HepG2 (cell line): ENCODE data around the gene SPG7. TPM values are rescaled to one million over a fixed set of nuclear protein-coding genes. Genes with fewer than 3 reads are reported as not detected.

Experiments used
- ATF3 ChIP-seq: sonication (generic); formaldehyde crosslinking; IDR thresholded peaks from 2 replicates; pipeline ENCODE4 v1.4.0; 2020; ENCODE audit warnings: missing genetic modification reagents
- DRAP1 ChIP-seq: IDR thresholded peaks from 2 replicates; pipeline ENCODE4 v1.6.1; 2016; ENCODE audit warnings: missing genetic modification reagents, missing compliant biosample characterization
- KAT7 ChIP-seq: IDR thresholded peaks from 2 replicates; pipeline ENCODE4 v1.6.1; 2018; ENCODE audit warnings: borderline replicate concordance, missing compliant biosample characterization
- POGZ ChIP-seq: sonication (generic); formaldehyde crosslinking; IDR thresholded peaks from 2 replicates; pipeline ENCODE4 v1.4.0; 2020; ENCODE audit warnings: mild to moderate bottlenecking, missing genetic modification reagents
- SP4 ChIP-seq: sonication (generic); formaldehyde crosslinking; IDR thresholded peaks from 2 replicates; pipeline ENCODE4 v1.8.1; 2023; ENCODE audit warnings: mild to moderate bottlenecking, missing genetic modification reagents
- SYNCRIP ChIP-seq: fragments of 200-400 bp; formaldehyde crosslinking; IDR thresholded peaks from 2 replicates; pipeline ENCODE4 v1.6.1; 2018; ENCODE audit warnings: mild to moderate bottlenecking, low read depth, low read length; ENCODE audit not compliant: insufficient read depth
- ZBTB10 ChIP-seq: sonication (generic); formaldehyde crosslinking; IDR thresholded peaks from 2 replicates; pipeline ENCODE4 v1.4.0; 2020; ENCODE audit warnings: missing genetic modification reagents, borderline replicate concordance
- ZBTB25 ChIP-seq: IDR thresholded peaks from 2 replicates; pipeline ENCODE4 v1.6.1; 2018; ENCODE audit warnings: missing genetic modification reagents
- ZBTB43 ChIP-seq: sonication (generic); formaldehyde crosslinking; conservative IDR thresholded peaks from 2 replicates; pipeline ENCODE4 v1.4.0; 2020; ENCODE audit warnings: missing genetic modification reagents
- ZFP91 ChIP-seq: sonication (generic); formaldehyde crosslinking; IDR thresholded peaks from 2 replicates; pipeline ENCODE4 v1.9.0; 2022; ENCODE audit warnings: missing genetic modification reagents, mild to moderate bottlenecking, borderline replicate concordance
- ZNF18 ChIP-seq: sonication (generic); formaldehyde crosslinking; IDR thresholded peaks from 2 replicates; pipeline ENCODE4 v1.8.0; 2022; ENCODE audit warnings: mild to moderate bottlenecking, missing genetic modification reagents; ENCODE audit not compliant: insufficient replicate concordance
- ZNF275 ChIP-seq: sonication (generic); formaldehyde crosslinking; IDR thresholded peaks from 2 replicates; pipeline ENCODE4 v1.8.0; 2022; ENCODE audit warnings: missing genetic modification reagents, mild to moderate bottlenecking, inconsistent platforms, borderline replicate concordance
- ZNF337 ChIP-seq: sonication (generic); formaldehyde crosslinking; IDR thresholded peaks from 2 replicates; pipeline ENCODE4 v1.5.1; 2020; ENCODE audit warnings: missing genetic modification reagents, low read depth, mild to moderate bottlenecking, borderline replicate concordance
- ZNF605 ChIP-seq: sonication (generic); formaldehyde crosslinking; IDR thresholded peaks from 2 replicates; pipeline ENCODE4 v1.8.0; 2022; ENCODE audit warnings: mild to moderate bottlenecking, missing genetic modification reagents
- ZNF780A ChIP-seq: sonication (generic); formaldehyde crosslinking; IDR thresholded peaks from 2 replicates; pipeline ENCODE4 v1.8.0; 2022; ENCODE audit warnings: mild to moderate bottlenecking, missing genetic modification reagents, moderate library complexity
- polyA plus RNA-seq, 8 experiments: library from polyadenylated mRNA; depleted of rRNA in 3 of 8; stranded (reverse) in 7 of 8; unstranded in 1 of 8; fragments of >200 nt; fragmentation: Illumina TruSeq in 4 of 8; extraction: Trizol in 4 of 8; gene quantifications; 2 replicates each; pipeline versions ENCODE4 v1.2.1 to v1.2.3, GENCODE V29; 2011 to 2016; ENCODE audit warnings: low read depth in 4 of 8, missing spikeins in 1 of 8, mixed read lengths in 1 of 8; ENCODE audit not compliant: insufficient read depth in 1 of 8
- total RNA-seq, 5 experiments: library from RNA; depleted of rRNA; stranded (reverse); fragments of >200 nt; fragmentation: Illumina TruSeq; extraction: Trizol; gene quantifications; 2 replicates each; pipeline ENCODE4 v1.2.3, GENCODE V29; 2016; ENCODE audit warnings: low read depth in 1 of 5

SPG7 gene
- total and polyA plus RNA-seq, 2 of the 13 experiments (the other 11 are each of a cell fraction or from before 2014, with no cell fraction given), result 66.0 to 136 TPM

GRCh38 chr16:89545831-89546574, 37.8 kb downstream of the SPG7 start (continued):
- TF ChIP-seq ZNF780A (CRISPR knock-in tag), result no peak
- TF ChIP-seq SP4 (CRISPR knock-in tag), result no peak
- TF ChIP-seq KAT7 (CRISPR knock-in tag), result peak; percentile 49
- no peak for TF ChIP-seq ZBTB25 (CRISPR knock-in tag)
- no peak for TF ChIP-seq ZNF605 (CRISPR knock-in tag)
- no peak for TF ChIP-seq ZFP91 (CRISPR knock-in tag)
- TF ChIP-seq ZBTB43 (CRISPR knock-in tag), result no peak
- TF ChIP-seq DRAP1 (CRISPR knock-in tag), result peak; percentile 76
- TF ChIP-seq ZNF275 (CRISPR knock-in tag), result no peak
- TF ChIP-seq ZBTB10 (CRISPR knock-in tag), result no peak
- TF ChIP-seq SYNCRIP, result no peak
- no peak for TF ChIP-seq POGZ (CRISPR knock-in tag)
- no peak for TF ChIP-seq ZNF18 (CRISPR knock-in tag)
- no peak for TF ChIP-seq ZNF337
- TF ChIP-seq ATF3 (CRISPR knock-in tag), result no peak
